HG03457 (cell line): ENCODE data around the gene MYL10.

Experiments used
- ATAC-seq: cut with Tn5 transposase; IDR thresholded peaks from one replicate; pipeline ENCODE4 v1.9.1; 2021; ENCODE audit warnings: moderate number of reproducible peaks; ENCODE audit not compliant: unreplicated experiment

MYL10 gene

GRCh38 chr7:101598986-101599771 is 29.9 kb downstream of the MYL10 start:
- no peak for ATAC-seq

GRCh38 chr7:101598422-101598985 is 30.6 kb downstream of the MYL10 start:
- ATAC-seq: no peak

GRCh38 chr7:101597941-101598340 is 31.2 kb downstream of the MYL10 start:
- no peak for ATAC-seq

GRCh38 chr7:101596898-101597297 is 32.2 kb downstream of the MYL10 start:
- ATAC-seq: no peak

- no peak for ATAC-seq
Observed at GRCh38 chr7:101595766-101596537, 33.1 kb downstream of the MYL10 start.

- ATAC-seq: no peak
Observed at GRCh38 chr7:101595246-101595645, 33.9 kb downstream of the MYL10 start.

GRCh38 chr7:101594790-101595189 is 34.3 kb downstream of the MYL10 start:
- ATAC-seq: no peak

GRCh38 chr7:101593556-101593955 is 35.5 kb downstream of the MYL10 start:
- ATAC-seq: no peak

GRCh38 chr7:101591504-101591903 is 37.6 kb downstream of the MYL10 start:
- ATAC-seq: no peak

- ATAC-seq: no peak
Observed at GRCh38 chr7:101590663-101591435, 38.2 kb downstream of the MYL10 start.

- ATAC-seq: no peak
Observed at GRCh38 chr7:101589976-101590662, 39.0 kb downstream of the MYL10 start.

- no peak for ATAC-seq
Observed at GRCh38 chr7:101589052-101589451, 40.0 kb downstream of the MYL10 start.

GRCh38 chr7:101588131-101588935 is 40.8 kb downstream of the MYL10 start:
- no peak for ATAC-seq

GRCh38 chr7:101586906-101587677 is 42.0 kb downstream of the MYL10 start:
- ATAC-seq: no peak

- ATAC-seq: no peak
Observed at GRCh38 chr7:101586078-101586905, 42.8 kb downstream of the MYL10 start.

- ATAC-seq: no peak
Observed at GRCh38 chr7:101582971-101583370, 46.1 kb downstream of the MYL10 start.

GRCh38 chr7:101581891-101582290 is 47.2 kb downstream of the MYL10 start:
- no peak for ATAC-seq

GRCh38 chr7:101580596-101580995 is 48.5 kb downstream of the MYL10 start:
- ATAC-seq: no peak
